OCI-LY7 (cell line): Measurements from ENCODE around the gene C14orf132. TPM values are rescaled to one million over a fixed set of nuclear protein-coding genes. Genes with fewer than 3 reads are reported as not detected.

Source experiments
- BruUV-seq: library from RNA; stranded (reverse); fragments of 400-500 nt; replicated peaks from 2 replicates; lab custom pipeline; 2021; lab: Mats Ljungman, UMichigan
- CTCF ChIA-PET: fragments of 300-600 bp; sonication (Branson Sonifier 250); formaldehyde crosslinking; loops from one replicate; lab custom pipeline; 2022; ENCODE audit warnings: antibody characterized with exemption; ENCODE audit not compliant: unreplicated experiment; lab: Charles Lee
- POLR2A ChIA-PET: fragments of 300-600 bp; sonication (Branson Sonifier 250); formaldehyde crosslinking; loops from one replicate; lab custom pipeline; 2022; ENCODE audit warnings: antibody characterized with exemption; lab: Charles Lee
- DNase-seq: peaks from one replicate; pipeline ENCODE4 v3.0.0-alpha.2; 2015; ENCODE audit warnings: low spot score
- H2AFZ ChIP-seq: fragments of 200-600 bp; sonication (generic), shearing (Covaris generic); 2 replicates; pipeline ENCODE4 v1.6.1; 2014; ENCODE audit warnings: mild to moderate bottlenecking, antibody characterized with exemption, low read length, moderate library complexity
- H3K27ac ChIP-seq: fragments of 200-600 bp; sonication (generic); 2 replicates; pipeline ENCODE4 v1.5.1; 2014; ENCODE audit warnings: mixed run types, low read depth, mild to moderate bottlenecking, moderate library complexity, low read length, inconsistent platforms; ENCODE audit not compliant: poor library complexity, severe bottlenecking
- H3K36me3 ChIP-seq: fragments of 200-600 bp; sonication (generic); 2 replicates; pipeline ENCODE4 v1.6.1; 2014; ENCODE audit warnings: mild to moderate bottlenecking, antibody characterized with exemption, low read length, moderate library complexity, mixed read lengths; ENCODE audit not compliant: insufficient read depth
- H3K4me1 ChIP-seq: fragments of 200-600 bp; sonication (generic); 2 replicates; pipeline ENCODE4 v1.5.1; 2014; ENCODE audit warnings: mild to moderate bottlenecking, low read length; ENCODE audit not compliant: insufficient read depth, poor library complexity, severe bottlenecking
- H3K4me2 ChIP-seq: fragments of 200-600 bp; sonication (generic); 2 replicates; pipeline ENCODE4 v1.6.1; 2014; ENCODE audit warnings: mild to moderate bottlenecking, low read length
- H3K4me3 ChIP-seq: fragments of 200-600 bp; sonication (generic); 2 replicates; pipeline ENCODE4 v1.5.1; 2014; ENCODE audit warnings: mild to moderate bottlenecking, low read depth, low read length; ENCODE audit not compliant: poor library complexity, severe bottlenecking
- H3K79me2 ChIP-seq: fragments of 200-600 bp; sonication (generic); 2 replicates; pipeline ENCODE4 v1.6.1; 2016; ENCODE audit warnings: low read depth, mild to moderate bottlenecking, low read length, moderate library complexity, mixed read lengths; ENCODE audit not compliant: insufficient read depth
- H3K9me2 ChIP-seq: fragments of 200-600 bp; sonication (generic); 2 replicates; pipeline ENCODE4 v1.6.1; 2016; ENCODE audit warnings: mild to moderate bottlenecking, low read length, mixed read lengths; ENCODE audit not compliant: insufficient read depth
- H3K9me3 ChIP-seq: fragments of 200-600 bp; sonication (generic); 2 replicates; pipeline ENCODE4 v1.6.1; 2014; ENCODE audit warnings: mild to moderate bottlenecking, mixed run types, low read length, mixed read lengths
- H4K20me1 ChIP-seq: fragments of 200-600 bp; sonication (generic); 2 replicates; pipeline ENCODE4 v1.6.1; 2014; ENCODE audit warnings: mild to moderate bottlenecking, antibody characterized with exemption, low read length, moderate library complexity, mixed read lengths; ENCODE audit not compliant: insufficient read depth
- EZH2phosphoT487 ChIP-seq: fragments of 200-600 bp; sonication (generic); IDR thresholded peaks from 2 replicates; pipeline ENCODE4 v1.6.1; 2018; ENCODE audit warnings: low read depth, borderline replicate concordance, mild to moderate bottlenecking, mixed run types, antibody characterized with exemption, low read length, moderate library complexity, mixed read lengths
- intact Hi-C: fragments of 100-400 bp; cut with micrococcal nuclease; formaldehyde crosslinking; loops from one replicate; pipeline ENCODE4 v1.10.0; 2022; ENCODE audit not compliant: unreplicated experiment
- total RNA-seq, 2 experiments: library from RNA; depleted of rRNA in 1 of 2; stranded (reverse); fragments of >200 nt in 1 of 2; shearing (Covaris generic) in 1 of 2; gene quantifications; 2 replicates each; pipeline ENCODE4 v1.2.3, GENCODE V29; 2014 to 2022
- TF ChIP-seq, protein P1 (sequence below): fragments of 200-600 bp; sonication (generic); conservative IDR thresholded peaks from 2 replicates; pipeline ENCODE4 v1.5.1; 2014; ENCODE audit warnings: mild to moderate bottlenecking, antibody characterized with exemption, low read length, moderate library complexity, mixed read lengths

The C14orf132 gene
- total RNA-seq, 2 experiments from 2014 or later = 0.27 TPM; not detected in 1

DNA sequence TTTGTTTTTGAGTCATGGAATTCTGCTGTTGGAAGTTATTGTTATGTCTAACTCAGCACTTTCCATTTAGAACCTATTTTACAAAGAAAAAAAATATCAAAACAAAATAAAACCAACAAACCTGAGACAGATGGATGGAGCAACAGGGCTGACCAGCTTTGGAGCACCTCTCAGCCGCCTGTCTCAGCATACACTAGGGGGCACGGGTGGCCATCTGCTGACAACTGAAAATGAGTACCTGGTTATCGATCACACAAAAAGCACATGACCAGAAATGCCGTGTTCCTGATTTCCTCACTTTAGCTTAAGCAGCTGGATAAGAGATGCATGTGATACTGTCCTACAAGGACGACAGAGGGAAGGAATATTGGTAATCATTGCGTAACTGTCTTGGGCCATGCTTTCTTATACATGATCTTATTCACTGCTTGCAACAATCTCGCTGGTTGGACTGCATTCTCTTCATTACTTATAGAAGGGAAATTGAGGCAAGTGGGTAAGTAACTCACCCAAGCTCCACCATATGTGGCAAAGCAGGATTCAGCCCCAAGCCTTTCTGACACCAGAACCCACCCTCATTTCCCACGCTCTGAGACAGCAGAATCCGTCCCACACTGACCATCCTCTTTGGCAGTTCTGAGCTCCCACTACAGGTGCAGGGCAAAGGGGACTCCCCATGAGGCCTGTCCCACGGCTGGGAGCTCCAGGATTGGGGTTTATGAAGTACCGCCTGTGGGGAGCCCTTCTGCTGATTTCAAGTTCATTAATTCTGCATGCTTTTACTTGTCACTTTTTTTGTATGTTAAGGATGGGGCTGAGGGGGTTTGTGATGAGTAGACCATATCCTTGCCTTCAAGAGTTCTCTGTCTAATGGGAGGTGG lies 43.5 kb downstream of the C14orf132 start:
- Histone ChIP-seq H3K79me2 (no peaks in the 10 kb centered on the region), H3K9me2 (no peaks in the 10 kb centered on the region), H3K27ac (no peak overlapping the region), H3K4me1 (no peaks in the 10 kb centered on the region), H3K36me3 (no peaks in the 10 kb centered on the region), H4K20me1 (no peaks in the 10 kb centered on the region), H3K4me2 (no peak overlapping the region), H3K9me3 (no peaks in the 10 kb centered on the region), H2AFZ (no peak overlapping the region), H3K4me3 (no peak overlapping the region)
- TF ChIP-seq EZH2phosphoT487 = no peak
- TF ChIP-seq, protein P1, sequence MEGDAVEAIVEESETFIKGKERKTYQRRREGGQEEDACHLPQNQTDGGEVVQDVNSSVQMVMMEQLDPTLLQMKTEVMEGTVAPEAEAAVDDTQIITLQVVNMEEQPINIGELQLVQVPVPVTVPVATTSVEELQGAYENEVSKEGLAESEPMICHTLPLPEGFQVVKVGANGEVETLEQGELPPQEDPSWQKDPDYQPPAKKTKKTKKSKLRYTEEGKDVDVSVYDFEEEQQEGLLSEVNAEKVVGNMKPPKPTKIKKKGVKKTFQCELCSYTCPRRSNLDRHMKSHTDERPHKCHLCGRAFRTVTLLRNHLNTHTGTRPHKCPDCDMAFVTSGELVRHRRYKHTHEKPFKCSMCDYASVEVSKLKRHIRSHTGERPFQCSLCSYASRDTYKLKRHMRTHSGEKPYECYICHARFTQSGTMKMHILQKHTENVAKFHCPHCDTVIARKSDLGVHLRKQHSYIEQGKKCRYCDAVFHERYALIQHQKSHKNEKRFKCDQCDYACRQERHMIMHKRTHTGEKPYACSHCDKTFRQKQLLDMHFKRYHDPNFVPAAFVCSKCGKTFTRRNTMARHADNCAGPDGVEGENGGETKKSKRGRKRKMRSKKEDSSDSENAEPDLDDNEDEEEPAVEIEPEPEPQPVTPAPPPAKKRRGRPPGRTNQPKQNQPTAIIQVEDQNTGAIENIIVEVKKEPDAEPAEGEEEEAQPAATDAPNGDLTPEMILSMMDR = no peak
- BruUV-seq = no TSS peak
- ChIA-PET CTCF (no interaction called here), POLR2A (no interaction called here)
- no peak for DNase-seq
- intact Hi-C loops = no loop called here

DNA sequence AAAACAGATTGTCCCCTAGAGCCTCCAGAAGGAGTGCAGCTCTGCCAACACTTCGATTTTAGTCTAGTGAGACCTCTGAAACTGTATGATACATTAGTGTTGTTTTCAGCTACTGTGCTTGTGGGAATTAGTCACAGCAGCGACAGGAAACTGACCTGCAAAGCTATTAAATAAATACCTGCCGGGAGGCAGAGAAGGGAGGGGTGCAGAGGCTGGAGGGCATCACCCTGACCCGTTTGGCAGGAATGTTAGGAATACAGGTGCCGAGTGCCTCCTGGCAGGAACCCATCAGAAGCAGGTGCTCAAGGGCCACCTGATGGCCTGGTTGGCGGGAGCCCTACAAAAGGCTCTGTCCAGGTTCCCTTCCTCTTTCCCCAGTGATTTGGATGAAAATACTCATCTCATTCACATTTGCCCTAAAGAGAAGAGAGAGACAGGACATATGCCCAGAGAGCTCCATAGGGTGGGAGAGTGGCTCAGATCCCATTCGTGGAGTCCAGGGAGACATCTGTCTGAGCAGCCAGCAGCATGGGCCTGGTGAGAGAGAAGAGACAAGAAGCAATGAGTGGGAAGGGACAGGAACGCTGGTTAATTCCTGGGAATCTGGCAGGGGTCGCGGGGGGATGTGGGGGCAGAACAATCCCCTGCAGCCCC lies 44.6 kb downstream of the C14orf132 start:
- ChIA-PET CTCF (no interaction called here), POLR2A (no interaction called here)
- no TSS peak for BruUV-seq
- DNase-seq = no peak
- no peak overlapping the region for H3K4me2 ChIP-seq
- H3K9me3 ChIP-seq = no peaks in the 10 kb centered on the region
- TF ChIP-seq, protein P1 = no peak
- no peak for TF ChIP-seq EZH2phosphoT487
- no peak overlapping the region for H2AFZ ChIP-seq
- no peak overlapping the region for H3K4me3 ChIP-seq
- no peaks in the 10 kb centered on the region for H3K79me2 ChIP-seq
- no peaks in the 10 kb centered on the region for H4K20me1 ChIP-seq
- no peaks in the 10 kb centered on the region for H3K9me2 ChIP-seq
- intact Hi-C loops = no loop called here
- no peaks in the 10 kb centered on the region for H3K4me1 ChIP-seq
- no peaks in the 10 kb centered on the region for H3K36me3 ChIP-seq
- no peak overlapping the region for H3K27ac ChIP-seq

DNA sequence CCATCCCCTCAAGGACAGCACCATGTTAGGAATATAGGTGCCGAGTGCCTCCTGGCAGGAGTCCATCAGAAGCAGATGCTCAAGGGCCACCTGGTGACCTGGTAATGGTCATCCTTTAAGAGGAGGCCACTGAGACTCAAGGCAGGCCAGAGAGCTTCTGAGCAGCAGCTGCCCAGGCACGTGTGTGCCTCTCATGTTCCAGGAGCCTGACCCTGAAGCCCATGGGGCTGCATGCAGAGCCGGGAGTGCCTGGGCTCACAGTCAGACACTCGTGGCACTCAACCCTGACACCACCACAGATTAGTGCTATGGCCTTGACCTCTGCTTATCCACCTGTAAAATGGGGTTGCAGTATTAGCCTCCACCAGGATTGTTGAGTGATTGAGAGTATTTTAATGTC lies 45.6 kb downstream of the C14orf132 start:
- Histone ChIP-seq H3K4me2 (no peak overlapping the region), H3K9me2 (no peaks in the 10 kb centered on the region), H3K79me2 (no peaks in the 10 kb centered on the region), H3K4me3 (no peak overlapping the region), H3K27ac (no peak overlapping the region), H2AFZ (no peak overlapping the region), H4K20me1 (no peaks in the 10 kb centered on the region), H3K9me3 (no peaks in the 10 kb centered on the region), H3K36me3 (no peaks in the 10 kb centered on the region), H3K4me1 (no peaks in the 10 kb centered on the region)
- intact Hi-C loops = no loop called here
- no peak for DNase-seq
- POLR2A ChIA-PET = no interaction called here
- CTCF ChIA-PET = no interaction called here
- BruUV-seq = no TSS peak
- TF ChIP-seq EZH2phosphoT487 = no peak
- TF ChIP-seq, protein P1 = no peak
